ENCODE results near the gene TACR1.
"Not testable (repeated sequence)": the region's sequence is repeated elsewhere in the genome, so short reads cannot be mapped to it uniquely, and the experiment has no call there.

TACR1 gene

DNA sequence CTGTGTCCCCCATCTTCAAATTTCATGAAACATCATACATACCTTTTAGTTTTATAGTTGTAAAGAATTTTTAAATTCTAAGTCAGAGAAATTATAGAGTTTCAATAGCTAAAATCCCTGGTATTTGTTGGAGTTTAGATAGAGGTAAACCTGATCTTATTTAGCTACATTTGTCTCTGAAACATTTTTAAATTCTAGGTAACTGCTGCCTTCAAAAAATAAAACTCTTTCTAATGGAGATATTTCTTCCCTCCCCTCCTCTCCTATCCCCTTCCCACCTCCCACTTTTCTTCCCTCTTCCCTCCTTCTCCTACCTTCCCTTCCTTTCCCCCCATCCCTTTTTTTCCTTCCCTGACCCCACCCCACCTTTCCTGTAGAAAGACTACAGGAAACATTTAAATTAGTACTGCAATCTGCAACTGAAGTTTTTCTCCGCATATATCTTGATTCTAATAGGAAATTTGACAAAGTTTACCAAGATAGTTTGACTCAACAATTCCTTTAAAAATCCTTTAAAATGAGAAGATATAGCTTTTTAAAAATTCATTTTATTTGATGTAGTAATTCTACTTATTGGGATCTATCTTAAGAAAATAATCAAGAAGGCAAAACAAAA is 4.1 kb downstream of the TACR1 start:
- in situ Hi-C loops (cut with MboI; ENCODE audit: low sequenced_read_pairs), result no loop called here

DNA sequence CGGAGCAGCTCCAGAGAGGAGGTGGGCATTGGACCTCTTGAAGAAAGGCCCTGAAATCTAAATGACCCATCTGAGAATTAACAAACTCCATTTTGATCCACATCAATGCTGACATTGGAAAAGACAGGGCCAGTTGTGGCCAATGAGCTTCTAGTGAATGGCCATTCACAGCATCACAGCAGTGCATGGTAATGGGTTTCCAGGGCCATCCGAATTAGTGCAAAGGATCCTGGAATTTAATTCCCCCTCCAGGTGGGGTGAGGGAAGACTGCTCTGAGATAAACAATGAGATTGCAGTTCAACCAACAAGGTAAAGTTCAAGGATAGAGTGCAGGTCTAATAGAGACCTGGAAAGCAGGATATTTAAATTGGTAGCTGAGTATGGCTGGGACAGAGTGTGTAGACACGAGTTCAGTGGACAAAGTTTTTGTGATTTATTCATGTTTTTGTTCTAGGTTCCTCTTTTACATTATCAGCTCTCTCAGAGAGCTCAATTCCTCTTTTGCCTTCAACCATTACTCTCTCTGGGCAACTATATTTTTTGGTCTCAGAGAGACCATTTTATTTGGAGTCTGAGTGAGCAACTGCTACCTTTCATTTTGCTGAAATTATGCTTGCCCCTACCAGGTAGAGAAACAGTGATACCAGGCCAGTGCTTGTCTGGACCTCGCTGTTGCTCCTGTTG is 5.0 kb downstream of the TACR1 start:
- in situ Hi-C loops (cut with MboI; ENCODE audit: low sequenced_read_pairs), result no loop called here

GRCh38 chr2:75192496-75192895 is 6.8 kb downstream of the TACR1 start:
- in situ Hi-C loops (cut with MboI; ENCODE audit: low sequenced_read_pairs), result no loop called here

- in situ Hi-C loops (cut with MboI; ENCODE audit: low sequenced_read_pairs), result no loop called here
Observed at GRCh38 chr2:75190271-75190990, 8.9 kb downstream of the TACR1 start.

GRCh38 chr2:75186821-75187220 is 12.5 kb downstream of the TACR1 start:
- in situ Hi-C loops (cut with MboI; ENCODE audit: low sequenced_read_pairs), result no loop called here

GRCh38 chr2:75182606-75183005 is 16.7 kb downstream of the TACR1 start:
- in situ Hi-C loops (cut with MboI; ENCODE audit: low sequenced_read_pairs), result no loop called here

GRCh38 chr2:75180476-75180875 is 18.8 kb downstream of the TACR1 start:
- in situ Hi-C loops (cut with MboI; ENCODE audit: low sequenced_read_pairs), result no loop called here

DNA sequence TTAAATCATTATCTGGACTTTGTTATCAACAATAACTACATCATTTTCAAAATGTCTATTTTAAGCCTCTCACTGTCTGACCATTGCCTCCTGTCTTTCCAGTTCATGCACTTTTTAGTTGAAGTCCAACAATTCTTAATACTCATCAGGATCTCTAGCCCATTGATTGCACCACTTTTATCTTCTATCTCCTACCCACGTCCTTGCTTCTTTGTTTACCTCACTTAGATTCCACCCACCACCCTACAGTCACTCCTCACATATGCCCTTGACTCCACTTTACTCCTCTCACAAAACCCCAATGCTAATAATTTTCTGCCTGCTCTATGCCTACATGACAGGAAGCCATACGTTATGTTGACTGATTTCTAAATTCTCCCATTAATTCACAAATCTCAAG is 21.9 kb downstream of the TACR1 start:
- in situ Hi-C loops (cut with MboI; ENCODE audit: low sequenced_read_pairs), result no loop called here

DNA sequence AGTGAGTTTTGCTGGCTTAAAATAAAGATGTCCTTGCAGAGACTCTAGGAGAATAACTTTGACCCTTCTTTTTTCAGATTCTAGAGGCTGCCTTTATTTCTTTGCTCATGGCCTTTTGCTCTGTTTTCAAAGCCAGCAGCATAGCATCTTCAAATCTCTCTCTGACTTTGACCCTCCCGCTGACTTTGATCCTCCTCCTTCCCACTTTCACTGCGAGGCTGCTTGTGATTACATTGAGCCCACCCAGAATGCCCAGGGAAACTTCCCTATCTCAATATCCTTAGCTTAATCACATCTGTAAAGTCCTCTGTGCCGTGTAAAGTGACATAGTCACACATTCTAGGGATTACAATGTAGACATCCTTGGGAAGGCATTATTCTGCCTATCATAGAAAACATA is 23.9 kb downstream of the TACR1 start:
- in situ Hi-C loops (cut with MboI; ENCODE audit: low sequenced_read_pairs), result no loop called here

DNA sequence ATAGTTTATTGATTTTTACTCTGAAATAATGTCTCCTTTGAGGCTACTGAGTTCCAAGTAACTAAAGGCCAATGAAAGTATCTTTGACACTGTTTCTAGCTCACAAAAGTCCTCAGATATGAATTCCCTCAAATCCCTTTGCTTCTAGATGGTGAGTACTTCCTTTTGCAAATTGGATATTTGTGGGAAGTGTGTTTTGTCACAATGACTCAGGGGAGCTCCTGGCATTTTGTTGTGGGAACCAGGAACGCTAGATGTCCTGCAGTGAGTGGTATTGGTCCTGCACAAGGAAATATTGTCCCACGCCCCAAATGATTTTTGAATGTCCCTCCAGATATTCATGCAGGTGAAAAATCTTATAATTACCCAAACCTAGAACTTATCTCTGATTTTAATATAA is 24.3 kb downstream of the TACR1 start:
- in situ Hi-C loops (cut with MboI; ENCODE audit: low sequenced_read_pairs), result no loop called here

GRCh38 chr2:75174519-75174918 is 24.8 kb downstream of the TACR1 start:
- in situ Hi-C loops (cut with MboI; ENCODE audit: low sequenced_read_pairs), result no loop called here

DNA sequence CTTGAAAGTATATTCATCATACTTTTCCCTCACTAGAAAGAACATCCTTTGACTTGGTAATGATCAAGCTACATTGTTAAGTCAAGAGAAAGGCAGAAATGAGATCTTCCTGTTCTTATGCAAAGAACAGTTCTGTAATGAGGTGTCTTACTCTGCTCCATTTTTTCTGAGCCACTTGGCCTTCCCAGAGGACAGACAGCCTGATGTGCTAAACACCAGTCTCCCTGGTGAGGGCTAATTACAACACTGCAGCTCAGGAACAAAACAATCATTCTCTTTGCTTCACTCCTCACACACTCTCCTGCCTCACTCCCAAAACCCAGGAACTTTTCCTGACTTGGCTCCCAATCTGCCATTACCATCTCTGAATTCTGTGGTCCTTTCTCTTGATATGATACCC is 25.6 kb downstream of the TACR1 start:
- in situ Hi-C loops (cut with MboI; ENCODE audit: low sequenced_read_pairs), result no loop called here

- in situ Hi-C loops (cut with MboI; ENCODE audit: low sequenced_read_pairs), result not testable (repeated sequence)
Observed at GRCh38 chr2:75171423-75171822, 27.9 kb downstream of the TACR1 start.

DNA sequence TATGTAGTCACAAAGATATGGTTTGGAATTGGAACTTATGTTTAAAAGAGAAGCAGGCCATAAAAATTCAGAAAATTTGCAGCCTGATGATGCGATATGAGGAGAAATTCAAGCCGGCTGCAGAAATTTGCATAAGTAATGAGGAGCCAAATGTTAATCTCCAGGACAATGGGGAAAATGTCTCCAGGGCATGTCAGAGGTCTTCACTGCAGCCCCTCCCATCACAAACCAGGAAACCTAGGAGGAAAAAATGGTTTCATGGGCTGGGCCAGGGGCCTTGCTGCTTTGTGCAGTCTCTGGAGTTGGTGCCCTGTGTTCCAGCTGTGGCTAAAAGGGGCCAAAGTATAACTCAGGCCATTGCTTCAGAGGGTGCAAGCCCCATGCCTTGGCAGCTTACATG is 28.4 kb downstream of the TACR1 start:
- in situ Hi-C loops (cut with MboI; ENCODE audit: low sequenced_read_pairs), result no loop called here

- in situ Hi-C loops (cut with MboI; ENCODE audit: low sequenced_read_pairs), result no loop called here
Observed at GRCh38 chr2:75168186-75168585, 31.1 kb downstream of the TACR1 start.

DNA sequence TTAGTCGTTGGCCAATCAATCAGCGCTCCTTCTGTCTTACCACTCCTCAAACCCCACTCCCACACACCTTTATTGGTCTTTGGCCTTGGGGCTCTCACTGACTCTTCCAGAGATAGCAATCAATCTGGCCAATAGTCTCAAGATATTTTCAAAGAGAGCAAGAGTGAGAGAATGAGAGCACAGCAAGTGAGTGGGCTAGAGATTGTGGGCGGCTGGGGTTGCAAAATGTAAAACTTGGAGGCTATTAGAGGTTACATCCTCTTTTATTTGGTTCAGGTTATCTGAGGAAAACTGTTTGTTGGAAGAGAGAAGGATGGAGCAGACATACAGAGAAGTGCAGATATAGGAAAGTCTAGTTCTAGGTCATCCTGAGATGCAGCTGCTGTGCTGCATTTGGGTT is 32.8 kb downstream of the TACR1 start:
- in situ Hi-C loops (cut with MboI; ENCODE audit: low sequenced_read_pairs), result no loop called here

GRCh38 chr2:75162897-75163296 is 36.4 kb downstream of the TACR1 start:
- in situ Hi-C loops (cut with MboI; ENCODE audit: low sequenced_read_pairs), result no loop called here

GRCh38 chr2:75162259-75162658 is 37.1 kb downstream of the TACR1 start:
- in situ Hi-C loops (cut with MboI; ENCODE audit: low sequenced_read_pairs), result no loop called here

DNA sequence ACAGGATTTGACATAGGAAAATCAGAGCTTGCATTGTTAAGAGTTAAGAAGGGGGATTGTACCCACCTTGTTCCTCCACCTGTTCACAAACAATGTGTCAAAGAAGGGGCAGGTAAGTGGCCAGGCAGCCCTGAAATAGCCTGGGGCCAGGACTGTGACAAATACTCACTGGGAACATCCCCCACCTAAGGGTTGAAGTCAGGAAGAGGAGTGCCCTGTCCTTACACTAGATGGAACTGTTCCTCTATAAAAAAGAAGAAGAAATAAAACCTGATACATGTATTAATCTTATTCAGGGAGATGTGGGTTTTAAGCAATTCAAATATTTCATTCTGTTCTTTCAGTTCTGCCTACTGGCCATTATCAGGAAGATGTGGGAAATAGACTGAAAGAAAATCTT is 41.9 kb downstream of the TACR1 start:
- in situ Hi-C loops (cut with MboI; ENCODE audit: low sequenced_read_pairs), result no loop called here

- in situ Hi-C loops (cut with MboI; ENCODE audit: low sequenced_read_pairs), result no loop called here
Observed at GRCh38 chr2:75155115-75155514, 44.2 kb downstream of the TACR1 start.

GRCh38 chr2:75153221-75153620 is 46.1 kb downstream of the TACR1 start:
- in situ Hi-C loops (cut with MboI; ENCODE audit: low sequenced_read_pairs), result no loop called here

- in situ Hi-C loops (cut with MboI; ENCODE audit: low sequenced_read_pairs), result not testable (repeated sequence)
Observed at GRCh38 chr2:75152243-75152642, 47.1 kb downstream of the TACR1 start.

Measured in HL-60/S4 treated with retinoic acid at 250 ng/mL for 4 days and 3 days (cell line).